Upper lobe of right lung (tissue), 1 donor: ENCODE data around the gene UTP4. TPM values are rescaled to one million over a fixed set of nuclear protein-coding genes. Genes with fewer than 3 reads are reported as not detected.

ENCODE experiments used
- ATAC-seq: fragments of 200-7000 bp; cut with Tn5 transposase; one replicate; pipeline ENCODE4 v1.9.1; 2020; ENCODE audit warnings: mild to moderate bottlenecking, moderate library complexity
- DNase-seq: peaks from one replicate; pipeline ENCODE4 v3.0.0-alpha.2; 2020
- H3K27ac ChIP-seq: fragments of 200-600 bp; one replicate; pipeline ENCODE4 v1.8.0; 2022
- H3K27me3 ChIP-seq: fragments of 200-600 bp; one replicate; pipeline ENCODE4 v1.8.0; 2022; ENCODE audit warnings: mild to moderate bottlenecking
- H3K36me3 ChIP-seq: fragments of 200-600 bp; one replicate; pipeline ENCODE4 v1.8.0; 2022
- H3K4me1 ChIP-seq: fragments of 200-600 bp; one replicate; pipeline ENCODE4 v1.8.0; 2022
- H3K4me3 ChIP-seq: fragments of 200-600 bp; one replicate; pipeline ENCODE4 v1.8.0; 2022; ENCODE audit warnings: mild to moderate bottlenecking
- H3K9me3 ChIP-seq: fragments of 200-600 bp; one replicate; pipeline ENCODE4 v1.8.0; 2022
- CTCF ChIP-seq: fragments of 200-600 bp; IDR thresholded peaks from one replicate; pipeline ENCODE4 v1.8.0; 2022; ENCODE audit warnings: antibody characterized with exemption
- intact Hi-C: fragments of 100-400 bp; cut with DNase I; formaldehyde crosslinking; loops from one replicate; pipeline ENCODE4 v1.11.0; 2022
- total RNA-seq: library from RNA; stranded (reverse); fragmentation: NEBNext Ultra II Directional; extraction: Animal tissue kit (Norgen Biotek cat#: 25700); gene quantifications from one replicate; pipeline ENCODE4 v1.2.1, GENCODE V29; 2021
- donor health status: DM: no; HTN: yes; CAD: no; lungs with severe emphysema.

The UTP4 gene
- total RNA-seq, 1 donor from 2014 or later: 36.5 TPM

GRCh38 chr16:69201787-69202186 is 69.3 kb downstream of the UTP4 start:
- Histone ChIP-seq H3K27me3 (no peaks in the 10 kb centered on the region), H3K4me1 (peaks cover 27% of the 10 kb centered on the region), H3K4me3 (no peak overlapping the region), H3K9me3 (no peaks in the 10 kb centered on the region), H3K27ac (no peak overlapping the region), H3K36me3 (no peaks in the 10 kb centered on the region)
- TF ChIP-seq CTCF: no peak
- DNase-seq (no peak), ATAC-seq (no peak)
- intact Hi-C loops: no loop called here

DNA sequence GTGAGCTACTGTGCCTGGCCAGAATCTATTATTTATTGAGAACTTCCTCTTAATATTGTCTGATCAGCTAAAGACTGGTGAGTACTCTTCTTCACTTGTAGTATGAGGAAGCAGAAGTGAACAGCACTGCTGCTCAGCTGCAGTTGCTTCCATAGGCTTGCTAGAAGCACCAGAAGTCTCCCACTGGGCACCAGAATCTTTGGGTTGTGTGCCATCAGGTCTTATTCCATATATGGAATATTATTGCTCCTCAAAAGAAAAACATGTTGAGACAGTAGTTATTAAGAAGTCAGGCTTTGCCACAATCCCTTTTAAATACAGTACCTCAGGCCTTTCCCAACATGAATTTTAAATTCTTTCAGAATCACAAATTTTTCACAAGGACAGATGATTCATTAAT is 71.7 kb downstream of the UTP4 start:
- Histone ChIP-seq H3K9me3 (no peaks in the 10 kb centered on the region), H3K4me3 (no peak overlapping the region), H3K36me3 (no peaks in the 10 kb centered on the region), H3K27me3 (no peaks in the 10 kb centered on the region), H3K4me1 (peaks cover 27% of the 10 kb centered on the region), H3K27ac (peak overlapping the region; percentile 11)
- TF ChIP-seq CTCF: no peak
- intact Hi-C loops: no loop called here
- DNase-seq: no peak
- ATAC-seq: peak; percentile 71

DNA sequence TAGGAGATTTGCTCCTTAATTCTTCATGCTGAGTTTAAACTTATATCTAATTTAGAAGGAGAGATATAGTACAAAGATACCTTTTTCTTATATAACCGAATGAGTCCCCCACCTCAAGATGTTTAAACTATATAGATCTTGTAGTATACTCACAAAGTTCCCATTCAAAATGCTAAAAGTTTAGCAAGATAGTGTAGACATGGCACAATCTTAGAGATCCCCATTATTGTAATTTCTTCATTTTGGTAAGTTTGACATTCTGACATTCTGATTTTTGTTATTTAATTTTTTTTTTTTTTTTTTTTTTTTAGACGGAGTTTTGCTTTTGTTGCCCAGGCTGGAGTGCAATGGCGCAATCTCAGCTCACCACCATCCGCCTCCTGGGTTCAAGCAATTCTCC is 77.3 kb downstream of the UTP4 start:
- Histone ChIP-seq H3K9me3 (no peaks in the 10 kb centered on the region), H3K27me3 (no peaks in the 10 kb centered on the region), H3K4me1 (peaks cover 8% of the 10 kb centered on the region), H3K27ac (no peak overlapping the region), H3K36me3 (no peaks in the 10 kb centered on the region), H3K4me3 (no peak overlapping the region)
- DNase-seq (no peak), ATAC-seq (no peak)
- intact Hi-C loops: no loop called here
- no peak for TF ChIP-seq CTCF

- Histone ChIP-seq H3K4me3 (no peak overlapping the region), H3K9me3 (no peaks in the 10 kb centered on the region), H3K36me3 (no peaks in the 10 kb centered on the region), H3K27ac (no peak overlapping the region), H3K4me1 (peaks cover 12% of the 10 kb centered on the region), H3K27me3 (no peaks in the 10 kb centered on the region)
- TF ChIP-seq CTCF: no peak
- intact Hi-C loops: no loop called here
- ATAC-seq (no peak), DNase-seq (no peak)
Observed at GRCh38 chr16:69217433-69217832, 85.0 kb downstream of the UTP4 start.

Other genes with a start within 250 kb of the UTP4 start
- gene HAS3, start 27.0 kb upstream of the UTP4 start, total RNA-seq: 8.2 TPM
- gene CHTF8, start 61 bp upstream of the UTP4 start, total RNA-seq: 97.3 TPM
- gene SNTB2, start 54.5 kb downstream of the UTP4 start, total RNA-seq: 44.6 TPM
- gene VPS4A, start 178.7 kb downstream of the UTP4 start, total RNA-seq: 28.9 TPM
- gene PDF, start 197.9 kb downstream of the UTP4 start, total RNA-seq: 8.8 TPM
- 32.3 TPM for gene COG8, start 206.9 kb downstream of the UTP4 start, total RNA-seq
- 20.8 TPM for gene NIP7, start 207.1 kb downstream of the UTP4 start, total RNA-seq
- gene TMED6, start 219.1 kb downstream of the UTP4 start, total RNA-seq: 0.69 TPM